Sigmoid colon (tissue), 4 donors: ENCODE data around the gene NACC2.

Source experiments
- CTCF ChIP-seq, 4 experiments: fragments of 450-650 bp in 3 of 4; fragments of 200-600 bp in 1 of 4; IDR thresholded peaks; one replicate each; pipeline ENCODE4 v1.5.1; 2016 to 2019; ENCODE audit warnings: antibody characterized with exemption in 4 of 4, mild to moderate bottlenecking in 3 of 4, moderate library complexity in 2 of 4
- EP300 ChIP-seq, 4 donors: sonication (generic); formaldehyde crosslinking; IDR thresholded peaks; one replicate each; pipeline ENCODE4 v1.6.1; 2017; ENCODE audit warnings: antibody characterized with exemption in 4 of 4
- POLR2A ChIP-seq, 2 donors: fragments of 450-650 bp; IDR thresholded peaks; one replicate each; pipeline ENCODE4 v1.6.1; 2016; ENCODE audit warnings: antibody characterized with exemption in 2 of 2, mild to moderate bottlenecking in 2 of 2, moderate library complexity in 2 of 2

- TF ChIP-seq CTCF (IDR thresholded peaks at IDR 0.05) = no peak
- TF ChIP-seq POLR2A (IDR thresholded peaks at IDR 0.05) = no peak
- no peak for TF ChIP-seq EP300 (IDR thresholded peaks at IDR 0.05)
Observed at GRCh38 chr9:136024696-136025316, 70.3 kb downstream of the NACC2 start.
